HEK293T (cell line): ENCODE data around the gene ARHGAP30.

Experiments
- CTCF ChIA-PET: fragments of 350-600 bp; formaldehyde crosslinking; extraction: SDS; loops from one replicate; lab custom pipeline; 2021; ENCODE audit warnings: antibody characterized with exemption, inconsistent platforms; lab: Yijun Ruan, JAX
- POLR2A ChIA-PET: fragments of 350-600 bp; formaldehyde crosslinking; extraction: SDS; loops from one replicate; lab custom pipeline; 2020; ENCODE audit warnings: antibody characterized with exemption, inconsistent platforms; lab: Yijun Ruan, JAX
- DNase-seq: peaks from one replicate; pipeline ENCODE4 v3.0.0; 2012; ENCODE audit warnings: mixed read lengths; ENCODE audit errors: extremely low spot score
- ARNT ChIP-seq: fragments of 450-650 bp; IDR thresholded peaks from 2 replicates; pipeline ENCODE4 v1.6.1; 2017; ENCODE audit warnings: mild to moderate bottlenecking
- BHLHE40 ChIP-seq: fragments of 450-650 bp; IDR thresholded peaks from 2 replicates; pipeline ENCODE4 v1.6.1; 2016; ENCODE audit warnings: mild to moderate bottlenecking, moderate library complexity, borderline replicate concordance
- CTBP1 ChIP-seq: fragments of 450-650 bp; IDR thresholded peaks from 2 replicates; pipeline ENCODE4 v1.6.1; 2016; ENCODE audit warnings: borderline replicate concordance
- ELF4 ChIP-seq: fragments of 450-650 bp; IDR thresholded peaks from 2 replicates; pipeline ENCODE4 v1.6.1; 2017; ENCODE audit warnings: antibody characterized with exemption
- FOXA1 ChIP-seq: fragments of 450-650 bp; IDR thresholded peaks from 2 replicates; pipeline ENCODE4 v1.6.1; 2016; ENCODE audit warnings: mild to moderate bottlenecking
- FOXK2 ChIP-seq: fragments of 450-650 bp; IDR thresholded peaks from 2 replicates; pipeline ENCODE4 v1.6.1; 2016; ENCODE audit warnings: mild to moderate bottlenecking
- FOXM1 ChIP-seq: fragments of 450-650 bp; IDR thresholded peaks from 2 replicates; pipeline ENCODE4 v1.6.1; 2017; ENCODE audit warnings: mild to moderate bottlenecking, borderline replicate concordance
- HDGF ChIP-seq: fragments of 450-650 bp; IDR thresholded peaks from 2 replicates; pipeline ENCODE4 v1.6.1; 2017; ENCODE audit warnings: antibody characterized with exemption, borderline replicate concordance
- L3MBTL2 ChIP-seq: fragments of 450-650 bp; conservative IDR thresholded peaks from 2 replicates; pipeline ENCODE4 v1.6.1; 2016; ENCODE audit warnings: mild to moderate bottlenecking
- LEF1 ChIP-seq: fragments of 450-650 bp; IDR thresholded peaks from 2 replicates; pipeline ENCODE4 v1.6.1; 2017; ENCODE audit warnings: mild to moderate bottlenecking, borderline replicate concordance
- NFRKB ChIP-seq: fragments of 450-650 bp; IDR thresholded peaks from 2 replicates; pipeline ENCODE4 v1.6.1; 2016; ENCODE audit warnings: mild to moderate bottlenecking, moderate library complexity
- PKNOX1 ChIP-seq: fragments of 450-650 bp; IDR thresholded peaks from 2 replicates; pipeline ENCODE4 v1.6.1; 2016
- SP1 ChIP-seq: fragments of 450-650 bp; IDR thresholded peaks from 2 replicates; pipeline ENCODE4 v1.6.1; 2017
- SUZ12 ChIP-seq: fragments of 450-650 bp; IDR thresholded peaks from 2 replicates; pipeline ENCODE4 v1.6.1; 2016; ENCODE audit warnings: mild to moderate bottlenecking
- TARDBP ChIP-seq: fragments of 450-650 bp; IDR thresholded peaks from 2 replicates; pipeline ENCODE4 v1.6.1; 2016
- ZNF384 ChIP-seq: fragments of 450-650 bp; IDR thresholded peaks from 2 replicates; pipeline ENCODE4 v1.6.1; 2016

The ARHGAP30 gene

GRCh38 chr1:161085165-161085564 is 15.5 kb upstream of the ARHGAP30 start:
- no peak for DNase-seq
- TF ChIP-seq CTBP1: no peak
- no peak for TF ChIP-seq ZNF384
- no peak for TF ChIP-seq FOXM1
- TF ChIP-seq FOXA1: no peak
- CTCF ChIA-PET: no interaction called here
- POLR2A ChIA-PET: interaction anchor here (1.2 kb wide), 1 partner anchor 12 kb away, joined by 3 read pairs; no protein-coding TSS in a partner anchor

GRCh38 chr1:161084597-161084988 is 14.9 kb upstream of the ARHGAP30 start:
- TF ChIP-seq PKNOX1 (no peak), SP1 (no peak), ZNF384 (no peak), NFRKB (no peak), ARNT (no peak), FOXA1 (no peak), L3MBTL2 (no peak), LEF1 (no peak), BHLHE40 (no peak), FOXM1 (no peak), FOXK2 (no peak), ELF4 (no peak), TARDBP (no peak), SUZ12 (no peak), HDGF (no peak), CTBP1 (no peak)
- ChIA-PET POLR2A (interaction anchor here (0.8 to 1.2 kb wide), 2 partner anchors 11 to 13 kb away, joined by 3 read pairs; no protein-coding TSS in a partner anchor), CTCF (no interaction called here)
- no peak for DNase-seq

GRCh38 chr1:161083748-161084596 is 14.3 kb upstream of the ARHGAP30 start:
- CTCF ChIA-PET: no interaction called here
- POLR2A ChIA-PET: interaction anchor here (0.8 kb wide), 1 partner anchor 13 kb away, joined by 3 read pairs; no protein-coding TSS in a partner anchor
- TF ChIP-seq FOXK2: no peak
- TF ChIP-seq TARDBP: no peak
- TF ChIP-seq SP1: no peak
- TF ChIP-seq SUZ12: no peak
- TF ChIP-seq FOXA1: no peak
- TF ChIP-seq HDGF: no peak
- TF ChIP-seq ELF4: no peak
- TF ChIP-seq NFRKB: no peak
- no peak for TF ChIP-seq CTBP1
- no peak for TF ChIP-seq BHLHE40
- no peak for TF ChIP-seq LEF1
- no peak for TF ChIP-seq FOXM1
- TF ChIP-seq ARNT: no peak
- no peak for TF ChIP-seq L3MBTL2
- DNase-seq: no peak

DNA sequence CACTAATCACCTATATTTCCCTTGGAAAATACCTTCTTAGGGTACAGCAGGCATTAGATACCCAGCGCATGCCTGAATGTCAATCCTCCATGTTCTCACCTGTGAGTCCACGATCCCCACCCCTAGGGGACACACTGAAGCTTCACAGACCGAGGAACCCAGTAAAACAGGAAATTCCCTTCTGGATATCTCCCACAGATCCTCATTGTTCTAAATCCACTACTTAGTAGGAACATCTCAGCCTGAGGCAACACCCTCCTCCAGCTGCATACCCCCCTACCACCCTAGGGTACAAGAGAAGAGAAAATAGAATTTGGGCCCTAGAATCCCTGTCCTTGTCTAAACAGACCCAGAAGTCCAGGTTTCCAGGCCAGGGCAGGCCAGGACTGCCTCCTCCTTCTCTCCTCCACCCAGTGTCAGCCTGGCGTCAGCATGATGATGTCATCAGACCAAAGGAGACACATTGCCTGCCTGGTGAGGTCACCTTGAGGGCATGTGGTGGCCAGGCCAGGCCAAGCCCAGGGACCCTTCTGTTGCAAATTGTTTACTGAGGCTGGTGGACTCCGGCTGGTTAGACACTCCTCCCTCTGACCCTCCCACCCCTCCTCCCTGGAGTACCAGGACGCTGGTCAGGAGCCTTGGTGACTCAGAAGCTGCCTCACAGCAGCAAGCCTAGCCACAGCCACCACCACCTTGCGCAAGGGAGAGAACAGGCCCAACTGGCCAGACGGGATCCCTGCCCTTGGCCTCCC is 13.5 kb upstream of the ARHGAP30 start:
- POLR2A ChIA-PET: no interaction called here
- CTCF ChIA-PET: interaction anchor here (0.6 kb wide), 1 partner anchor 15 kb away, joined by 3 read pairs; the partner anchor contains the start of gene KLHDC9
- TF ChIP-seq TARDBP (no peak), NFRKB (no peak), L3MBTL2 (no peak), SUZ12 (no peak), CTBP1 (no peak), FOXA1 (no peak), ZNF384 (no peak), LEF1 (no peak), ELF4 (no peak), SP1 (no peak), PKNOX1 (no peak), HDGF (no peak), BHLHE40 (no peak), FOXK2 (no peak), FOXM1 (no peak), ARNT (no peak)
- peak; percentile 40 for DNase-seq

GRCh38 chr1:161082483-161082882 is 12.8 kb upstream of the ARHGAP30 start:
- DNase-seq: no peak
- CTCF ChIA-PET: interaction anchor here (0.6 kb wide), 1 partner anchor 16 kb away, joined by 3 read pairs; the partner anchor contains the start of gene KLHDC9
- TF ChIP-seq PKNOX1 (no peak), SP1 (no peak), L3MBTL2 (no peak), ELF4 (no peak), SUZ12 (no peak), TARDBP (no peak), LEF1 (no peak), ARNT (no peak), ZNF384 (no peak), BHLHE40 (no peak), FOXA1 (no peak), FOXM1 (no peak), FOXK2 (no peak), NFRKB (no peak), HDGF (no peak), CTBP1 (no peak)
- POLR2A ChIA-PET: no interaction called here
